HG02759 (cell line): Measurements from ENCODE around the gene RHEX.
"Not testable (repeated sequence)": the region's sequence is repeated elsewhere in the genome, so short reads cannot be mapped to it uniquely, and the experiment has no call there.

ENCODE experiments used
- ATAC-seq: cut with Tn5 transposase; IDR thresholded peaks from one replicate; pipeline ENCODE4 v1.9.1; 2021; ENCODE audit warnings: mild to moderate bottlenecking, moderate library complexity; ENCODE audit not compliant: unreplicated experiment

Gene RHEX, protein sequence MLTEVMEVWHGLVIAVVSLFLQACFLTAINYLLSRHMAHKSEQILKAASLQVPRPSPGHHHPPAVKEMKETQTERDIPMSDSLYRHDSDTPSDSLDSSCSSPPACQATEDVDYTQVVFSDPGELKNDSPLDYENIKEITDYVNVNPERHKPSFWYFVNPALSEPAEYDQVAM

DNA sequence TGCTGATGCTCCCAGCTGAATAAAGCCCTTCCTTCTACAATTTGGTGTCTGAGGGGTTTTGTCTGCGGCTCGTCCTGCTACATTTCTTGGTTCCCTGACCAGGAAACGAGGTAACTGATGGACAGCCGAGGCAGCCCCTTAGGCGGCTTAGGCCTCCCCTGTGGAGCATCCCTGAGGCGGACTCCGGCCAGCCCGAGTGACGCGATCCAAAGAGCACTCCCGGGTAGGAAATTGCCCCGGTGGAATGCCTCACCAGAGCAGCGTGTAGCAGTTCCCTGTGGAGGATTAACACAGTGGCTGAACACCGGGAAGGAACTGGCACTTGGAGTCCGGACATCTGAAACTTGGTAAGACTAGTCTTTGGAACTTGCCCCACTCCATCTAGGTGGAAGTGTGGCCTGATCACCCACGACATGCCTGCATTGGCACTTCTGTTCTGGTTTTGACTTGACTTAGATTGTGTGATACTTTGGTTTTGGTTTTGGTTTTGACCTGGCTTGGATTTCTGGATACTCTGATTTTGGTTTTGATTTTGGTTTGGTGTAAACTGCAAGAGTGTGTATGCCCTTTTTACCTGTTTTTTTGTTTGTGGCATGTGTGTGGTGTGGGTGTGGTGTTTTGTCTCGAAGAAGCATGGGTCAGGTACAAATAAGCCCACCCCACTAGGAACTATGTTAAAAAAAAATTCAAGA, at the start of gene RHEX:
Gene RHEX, plus strand, starts transcription at position 255 of the 692 bp plus-strand sequence. CDS start 44,656 bp downstream, outside the sequence.
- not testable (repeated sequence) for ATAC-seq

DNA sequence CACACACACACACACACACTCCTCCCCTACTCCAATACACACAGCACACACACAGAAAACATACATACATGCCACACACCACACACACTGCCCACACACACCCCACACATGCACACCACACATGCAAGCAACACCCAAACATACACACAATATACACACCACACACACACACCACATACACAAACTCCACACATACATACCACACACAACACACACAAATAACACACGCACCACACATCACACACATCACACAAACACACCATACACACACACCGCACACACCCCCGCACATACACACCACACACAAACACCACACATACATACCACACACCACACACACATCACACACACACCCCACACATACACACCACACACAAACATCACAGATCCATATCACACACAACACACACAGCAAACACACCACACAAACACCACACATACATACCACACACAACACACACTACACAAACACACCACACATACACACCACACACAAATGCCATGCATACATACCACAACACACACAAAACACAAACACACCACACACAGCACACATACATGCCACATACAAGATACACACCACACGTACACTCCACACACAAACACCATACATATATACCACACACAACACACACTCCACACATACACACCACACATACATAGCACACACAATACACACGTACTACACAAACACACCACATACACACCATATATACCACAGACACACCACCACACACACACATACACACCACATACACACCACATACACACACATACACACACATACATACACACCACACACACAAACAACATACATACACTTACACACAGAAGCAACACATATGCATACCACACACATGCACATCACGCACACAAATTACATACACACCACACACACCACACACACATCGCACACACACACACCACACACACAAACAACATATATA, 48.8 kb upstream of the RHEX start:
- ATAC-seq, result no peak

DNA sequence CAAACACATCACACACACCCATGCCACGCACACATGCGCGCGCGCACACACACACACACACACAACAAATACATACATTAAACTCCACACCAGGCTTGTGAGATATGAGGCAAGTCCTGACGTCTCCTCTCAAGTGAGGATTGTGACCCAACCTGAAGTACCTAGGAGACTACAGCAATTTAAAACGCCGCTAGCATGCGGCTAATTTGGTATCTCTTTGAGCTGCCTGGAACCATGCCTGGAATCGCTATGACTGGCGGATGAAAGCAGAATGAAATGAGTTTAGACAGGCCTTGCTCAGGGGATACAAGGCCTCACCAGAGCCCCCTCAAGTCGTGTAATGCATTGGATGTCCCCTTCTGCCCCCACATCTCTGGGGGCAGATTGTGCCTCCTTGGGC, 48.1 kb upstream of the RHEX start:
- no peak for ATAC-seq

DNA sequence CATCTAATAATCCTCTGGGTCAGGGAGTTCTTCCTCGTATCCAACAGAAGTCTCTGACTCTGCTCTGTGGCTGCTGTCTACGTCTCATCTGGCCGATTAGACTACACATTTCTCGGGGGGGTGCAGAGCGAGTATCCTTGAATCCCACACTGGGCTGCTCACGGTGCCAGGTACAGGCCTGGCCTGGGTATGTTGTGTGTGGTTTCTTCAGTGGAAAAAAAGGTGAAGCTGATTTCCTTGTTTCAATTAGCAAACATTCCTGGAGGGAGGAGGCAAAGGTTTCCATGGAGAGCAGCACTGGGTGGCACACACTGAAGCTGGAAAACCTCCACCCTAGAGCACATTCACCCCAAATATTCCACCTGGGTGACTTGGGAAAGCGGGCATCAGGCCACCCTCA, 47.7 kb upstream of the RHEX start:
- no peak for ATAC-seq

DNA sequence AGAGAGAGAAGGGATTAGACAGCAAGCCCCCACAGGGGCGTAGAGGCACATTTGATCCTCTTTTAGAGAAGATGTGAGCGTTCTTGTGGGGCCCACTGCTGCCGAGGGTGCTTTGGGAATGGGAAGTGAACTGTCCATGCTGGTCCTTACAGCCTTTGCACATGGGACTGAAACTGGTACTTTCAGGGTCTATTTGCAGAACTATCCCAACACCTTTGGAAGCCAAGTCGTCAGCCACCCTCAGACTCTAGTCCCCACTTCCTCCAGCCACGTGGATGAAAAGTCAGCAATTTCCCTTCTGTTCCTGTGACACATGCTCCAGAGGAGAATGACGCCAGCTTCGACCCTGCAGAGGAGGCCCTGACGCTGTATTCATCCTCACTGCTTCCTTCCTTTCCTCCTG, 47.2 kb upstream of the RHEX start:
- ATAC-seq, result no peak

DNA sequence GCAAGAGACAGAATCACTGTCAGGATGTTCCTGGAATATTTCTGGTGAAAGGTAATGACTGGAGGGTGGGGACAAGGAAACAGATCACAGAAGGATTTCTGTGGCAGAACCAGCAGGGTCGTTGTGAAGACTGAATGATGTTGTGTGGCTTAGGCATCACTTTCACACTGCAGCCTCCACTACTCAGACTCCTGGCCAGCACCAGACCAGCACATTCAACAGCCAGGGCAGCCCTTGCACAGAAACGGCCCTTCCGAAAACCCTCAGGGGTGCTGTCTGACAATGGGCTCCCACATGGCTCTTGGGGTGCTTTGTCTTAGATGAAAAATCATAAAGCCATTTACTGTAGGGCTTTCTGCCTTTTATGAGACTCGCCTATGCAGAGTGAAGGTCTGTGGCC, 46.0 kb upstream of the RHEX start:
- no peak for ATAC-seq

DNA sequence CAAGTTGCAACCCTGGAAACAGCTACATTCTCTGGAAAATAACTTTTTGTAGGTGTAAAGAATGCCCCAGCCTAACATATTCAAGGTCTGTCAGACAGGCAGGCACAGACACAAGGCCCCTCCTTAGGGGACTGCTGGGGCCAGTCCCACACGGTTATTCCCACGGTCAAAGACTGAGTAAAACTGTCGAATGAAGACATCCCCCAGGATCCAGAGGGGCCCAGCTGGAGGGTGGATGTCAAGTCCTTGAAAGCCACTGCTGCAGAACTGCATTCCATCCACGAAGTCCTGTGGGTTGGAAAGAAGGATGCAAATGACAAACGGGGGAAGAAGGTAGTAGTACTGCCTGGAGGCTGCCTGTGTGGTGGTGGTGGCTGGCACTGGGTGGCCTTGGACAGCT, 42.9 kb upstream of the RHEX start:
- no peak for ATAC-seq

DNA sequence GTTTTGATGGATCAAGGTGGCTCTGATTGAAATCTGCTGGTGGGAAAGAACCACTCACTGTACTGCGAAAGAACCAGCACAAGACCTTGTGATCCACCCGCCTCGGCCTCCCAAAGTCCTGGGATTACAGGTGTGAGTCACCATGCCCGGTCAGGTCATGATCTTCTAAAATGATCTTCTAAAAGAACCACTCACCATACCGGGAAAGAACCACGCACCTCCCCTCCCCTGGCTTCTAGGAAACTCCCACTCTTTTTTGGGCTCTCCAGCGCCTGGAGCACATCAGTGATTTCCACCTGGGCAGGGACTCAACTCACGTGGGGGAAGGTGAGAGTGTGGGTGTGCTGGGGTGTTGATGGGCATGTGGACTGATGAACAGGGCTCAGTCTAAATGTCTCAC, 41.9 kb upstream of the RHEX start:
- no peak for ATAC-seq

DNA sequence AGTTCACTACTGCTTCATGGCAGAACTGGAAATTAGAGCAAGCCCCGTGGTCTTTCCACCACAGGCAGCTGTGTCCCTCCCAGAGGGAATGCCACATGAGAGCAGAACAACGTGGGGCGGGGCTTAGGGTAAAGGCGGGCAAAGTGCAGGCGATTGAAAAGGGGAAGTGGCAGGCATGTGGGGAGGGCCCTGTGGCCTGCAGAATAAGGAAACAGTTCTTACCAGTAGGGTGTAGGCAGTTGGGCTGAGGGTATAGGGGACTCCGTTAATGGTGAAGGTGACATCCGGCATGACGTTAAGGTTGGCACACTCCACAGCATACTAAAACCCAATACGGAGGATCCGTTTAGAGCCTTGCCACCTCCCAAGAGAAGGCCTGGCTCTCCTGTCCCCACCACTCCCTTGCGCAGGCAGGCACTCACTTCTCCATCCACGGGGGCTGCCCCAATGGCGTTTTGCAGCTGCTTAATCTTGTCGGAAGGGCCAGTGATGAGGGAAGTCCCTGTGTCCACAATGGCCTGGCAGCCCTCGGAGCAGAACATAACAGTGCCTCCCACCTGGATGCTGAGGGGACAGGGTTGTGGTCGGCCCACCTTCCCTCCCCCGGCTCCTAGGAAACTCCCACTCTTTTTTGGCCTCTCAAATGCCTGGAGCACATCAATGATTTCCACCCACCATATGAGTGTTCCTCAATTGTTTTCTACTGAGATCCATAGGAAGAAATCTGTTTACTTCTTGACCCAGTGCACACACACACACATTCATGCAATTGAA, 40.7 kb upstream of the RHEX start:
- peak; percentile 97 for ATAC-seq

DNA sequence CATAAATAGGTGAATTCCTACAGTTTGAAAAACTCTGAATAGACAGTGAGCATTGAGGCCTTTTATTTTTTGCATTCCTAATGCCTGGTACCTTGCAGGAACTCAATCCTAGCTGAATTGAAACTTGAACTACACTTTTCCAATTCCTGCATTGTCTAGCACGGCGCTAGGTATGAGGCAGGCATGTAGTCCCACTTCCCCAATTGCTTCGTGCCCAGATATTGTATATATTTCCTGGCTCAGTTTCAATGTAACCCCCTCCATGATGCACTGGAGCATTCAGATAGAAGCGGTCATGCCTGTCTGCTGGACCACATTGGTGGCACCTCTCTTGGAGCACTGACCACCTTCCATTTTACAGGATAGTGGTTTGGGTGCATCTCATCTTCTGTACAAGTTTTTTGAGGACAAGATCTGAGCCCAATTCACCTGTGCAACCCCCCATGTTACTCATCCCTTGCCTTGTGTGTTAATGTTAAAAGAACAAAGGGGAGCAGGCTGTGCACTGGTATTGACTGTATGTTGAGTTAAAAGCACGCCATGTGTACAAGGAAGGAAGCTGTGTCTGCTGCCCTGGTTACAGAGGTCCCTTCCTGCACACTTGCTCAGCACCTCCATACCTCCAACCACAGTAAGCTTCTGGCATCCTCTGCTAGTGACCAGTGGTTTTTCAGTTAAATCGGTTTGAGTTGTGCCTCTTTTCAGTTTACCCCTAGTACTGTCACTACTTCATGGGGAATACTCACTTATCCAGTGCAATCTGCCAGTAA, 39.8 kb upstream of the RHEX start:
- no peak for ATAC-seq

DNA sequence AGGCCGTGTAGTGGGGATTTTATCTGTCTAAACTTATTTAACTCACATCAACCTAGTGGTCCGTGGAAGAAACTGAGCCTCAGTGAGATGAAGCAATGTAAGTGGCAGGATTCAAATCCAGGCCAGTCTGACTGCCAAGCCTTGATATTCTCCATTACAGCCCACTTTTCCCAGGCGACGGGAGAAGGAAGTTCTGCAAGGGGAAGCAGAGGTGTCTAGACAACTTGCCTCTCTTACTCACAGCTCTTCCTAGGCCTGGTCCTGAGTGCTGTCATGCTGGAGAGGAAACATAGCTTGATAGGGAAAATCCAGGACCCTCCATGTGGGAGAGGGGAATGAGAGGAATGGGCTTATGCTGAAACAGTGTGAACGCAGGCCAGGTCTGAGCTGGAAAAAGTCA, 38.4 kb upstream of the RHEX start:
- ATAC-seq, result no peak

DNA sequence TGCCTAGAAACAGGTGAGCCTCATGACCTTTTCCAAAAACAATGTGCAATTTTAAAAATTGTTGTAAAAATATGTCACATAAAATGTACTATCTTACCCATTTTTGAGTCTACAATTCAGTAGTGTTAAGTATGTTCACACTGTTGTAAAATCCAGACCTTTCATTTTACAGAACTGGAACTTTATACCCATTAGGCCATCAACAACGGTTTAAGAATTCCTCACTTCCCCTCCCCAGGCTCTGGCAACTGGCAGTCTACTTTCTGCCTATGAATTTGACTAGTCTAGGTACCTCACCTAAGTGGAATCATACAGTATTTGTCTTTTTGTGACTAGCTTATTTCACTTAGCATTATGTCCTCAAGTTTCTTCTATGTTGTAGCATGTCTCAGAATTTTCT, 37.9 kb upstream of the RHEX start:
- ATAC-seq, result no peak

DNA sequence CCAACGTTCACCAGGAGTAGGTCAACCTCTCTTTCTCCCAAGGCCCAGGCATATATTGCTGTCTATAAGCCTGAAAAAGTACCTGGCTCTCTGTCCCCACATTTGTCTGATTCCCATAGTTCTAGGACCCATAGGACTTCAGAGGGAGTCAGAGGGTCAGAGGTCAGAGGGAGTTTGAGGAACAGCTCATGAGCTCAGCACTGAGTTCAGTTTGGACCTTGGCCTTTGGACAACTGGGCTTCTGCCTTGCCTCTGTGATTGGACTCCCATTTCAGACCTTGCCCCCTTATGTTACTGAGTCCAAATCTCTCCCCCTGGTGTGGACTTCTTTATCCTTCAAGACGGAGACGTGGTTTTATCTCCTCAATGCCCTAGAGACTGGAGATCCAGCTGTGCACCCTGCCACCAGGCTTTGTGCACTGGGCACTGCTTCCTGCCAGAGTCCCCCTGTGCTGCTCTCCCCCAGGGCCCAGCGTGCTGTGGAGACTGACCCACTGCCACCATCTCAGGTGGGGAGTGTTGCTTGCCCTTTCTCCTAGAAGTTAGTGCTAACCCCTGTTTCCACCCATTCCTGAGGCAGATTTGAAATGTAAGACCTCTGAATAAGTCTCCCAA, 32.5 kb upstream of the RHEX start:
- ATAC-seq, result no peak

DNA sequence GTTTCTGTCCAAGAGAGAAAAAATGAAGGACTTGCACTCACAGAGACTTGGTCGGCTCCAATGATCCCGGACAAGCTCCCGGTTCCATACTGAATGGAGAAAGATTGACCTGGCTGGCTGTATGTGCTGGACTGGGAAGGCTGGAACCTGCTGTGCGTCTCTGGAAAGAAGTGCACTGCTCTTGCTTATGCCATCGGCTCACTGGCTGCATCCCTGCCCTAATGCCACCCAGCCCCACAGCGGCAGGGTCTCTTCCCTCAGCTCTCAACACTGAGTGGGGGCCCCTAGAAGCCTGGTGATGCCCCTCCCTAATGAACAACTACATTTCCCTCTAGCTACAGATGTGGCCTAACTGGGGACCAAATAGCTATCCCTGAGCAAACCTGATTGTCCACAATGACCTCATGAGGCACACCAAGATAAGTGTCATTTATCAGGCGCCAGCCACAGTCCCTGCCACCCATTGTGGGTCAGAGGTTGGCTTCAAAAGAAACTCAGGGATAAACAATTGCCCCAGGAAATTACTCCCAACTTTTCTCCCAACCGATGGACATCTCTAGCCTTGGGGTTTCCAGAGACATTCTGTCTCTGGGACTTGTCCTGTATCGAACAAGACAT, 31.9 kb upstream of the RHEX start:
- no peak for ATAC-seq

DNA sequence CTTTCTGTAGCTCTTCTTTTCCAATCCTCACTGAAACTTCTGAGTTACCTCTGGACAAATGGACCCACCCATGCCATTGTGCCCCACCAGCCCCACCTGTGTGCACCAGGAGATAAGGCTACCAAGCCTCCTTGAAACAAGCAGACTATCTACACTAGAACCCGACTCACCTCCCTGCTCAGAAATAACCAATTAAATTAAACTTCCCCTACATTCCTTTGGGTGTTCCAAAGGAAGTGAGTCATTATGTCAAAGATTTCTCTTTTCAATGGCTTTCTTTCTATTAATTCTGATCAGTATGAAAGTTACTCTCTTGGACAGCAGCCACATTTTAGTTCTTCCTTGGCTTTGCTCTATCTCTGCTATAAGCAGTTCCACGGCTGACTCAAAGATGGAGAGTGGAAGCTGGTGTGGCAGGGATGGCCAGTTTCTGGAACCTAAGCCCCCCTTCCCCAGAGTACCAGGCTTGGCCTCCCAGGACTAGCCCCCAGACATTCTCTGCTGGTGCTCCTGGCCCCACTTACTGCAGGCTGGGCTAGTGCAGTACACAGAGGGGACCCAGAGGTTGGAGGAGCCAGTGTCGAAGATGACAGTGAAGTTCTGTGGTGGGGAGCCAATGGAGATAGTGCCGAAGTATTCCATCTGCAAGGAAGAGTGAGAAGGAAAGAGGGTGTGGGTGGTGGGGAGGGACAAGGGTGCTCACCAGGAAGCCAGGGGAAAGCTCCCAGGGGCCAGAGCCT, 31.2 kb upstream of the RHEX start:
- ATAC-seq, result no peak

DNA sequence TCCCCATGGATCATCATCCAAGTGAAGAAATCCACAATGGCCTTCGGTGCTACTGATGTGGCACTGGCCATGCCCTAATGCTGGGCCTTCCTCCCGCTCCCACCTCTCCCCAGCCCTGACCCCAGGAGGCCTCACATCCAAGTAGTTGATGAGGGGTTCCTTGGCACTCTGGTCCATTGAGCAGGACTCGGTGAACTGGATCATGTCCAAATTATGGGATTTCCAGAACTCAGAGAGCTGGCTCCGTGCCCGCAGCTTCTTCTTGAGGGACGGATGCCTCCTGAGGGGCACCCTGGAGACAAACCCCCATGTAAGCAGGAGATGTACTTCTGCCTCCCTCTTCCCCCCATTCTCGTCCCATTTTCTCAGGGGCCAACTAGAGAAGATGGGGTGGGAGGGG, 30.2 kb upstream of the RHEX start:
- ATAC-seq, result no peak

DNA sequence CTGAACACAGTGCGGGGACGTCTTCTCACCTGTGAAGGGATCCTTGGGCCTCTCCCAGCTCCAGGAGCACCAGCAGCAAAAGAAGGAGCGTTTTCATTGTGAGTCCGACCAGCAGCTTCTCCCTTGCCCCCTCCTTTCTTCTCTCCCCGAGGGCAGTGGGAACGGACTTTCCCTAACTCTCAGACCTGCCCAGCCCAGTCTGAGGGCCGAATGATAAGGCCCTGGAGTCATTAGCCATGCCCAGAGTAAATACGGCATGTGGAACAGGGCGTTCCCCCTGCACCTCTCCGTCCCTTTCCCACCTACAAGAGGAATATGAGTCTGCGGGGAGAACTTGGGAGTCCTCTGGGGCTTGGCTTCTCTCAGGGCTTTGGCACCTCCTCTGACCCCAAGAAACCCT, 29.3 kb upstream of the RHEX start, which contains the start of gene CTSE:
Gene CTSE, minus strand, starts transcription at position 201 of the 400 bp plus-strand sequence. Its CDS starts 104 bp downstream, at position 97.
- no peak for ATAC-seq

DNA sequence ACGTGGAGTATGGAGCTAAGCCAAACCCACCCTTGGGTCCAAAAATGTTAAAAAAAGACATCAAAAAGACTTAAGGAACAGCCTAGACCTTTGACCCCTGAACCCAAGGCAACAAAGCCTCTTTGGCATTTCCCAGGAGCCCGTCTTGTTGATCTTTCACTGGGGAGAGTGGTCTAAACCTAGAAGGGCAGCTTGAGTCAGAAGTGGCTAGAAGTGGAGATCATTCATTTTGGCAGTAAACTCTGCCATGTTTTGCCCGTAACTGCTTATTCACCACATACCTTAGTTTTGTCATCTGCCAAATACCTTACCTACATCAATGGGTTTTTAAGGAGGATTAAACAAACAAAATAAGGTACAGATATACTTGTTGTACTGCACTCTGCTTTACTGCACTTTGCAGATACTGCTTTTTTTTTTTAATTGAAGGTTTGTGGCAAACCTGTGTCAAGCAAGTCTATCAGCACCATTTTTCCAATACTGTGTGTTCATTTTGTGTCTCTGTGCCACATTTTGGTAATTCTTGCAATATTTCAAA, 27.6 kb upstream of the RHEX start:
- ATAC-seq, result no peak
